Mammary epithelial cell (primary cell): ENCODE data around the gene TUBGCP2.

Experiments
- EZH2 ChIP-seq: IDR thresholded peaks from 2 replicates; pipeline ENCODE4 v1.6.1; 2012; ENCODE audit warnings: low read length, inconsistent platforms, borderline replicate concordance
- TF ChIP-seq, protein P1 (sequence below), 2 donors: IDR thresholded peaks in 1 of 2; conservative IDR thresholded peaks in 1 of 2; 2 replicates each; pipeline ENCODE4 v1.5.1; 2011 to 2012; ENCODE audit warnings: inconsistent platforms in 2 of 2, low read length in 2 of 2, mild to moderate bottlenecking in 2 of 2, control low read depth in 1 of 2, low read depth in 1 of 2; ENCODE audit not compliant: insufficient read depth in 1 of 2; ENCODE audit errors: extremely low read depth in 1 of 2

DNA sequence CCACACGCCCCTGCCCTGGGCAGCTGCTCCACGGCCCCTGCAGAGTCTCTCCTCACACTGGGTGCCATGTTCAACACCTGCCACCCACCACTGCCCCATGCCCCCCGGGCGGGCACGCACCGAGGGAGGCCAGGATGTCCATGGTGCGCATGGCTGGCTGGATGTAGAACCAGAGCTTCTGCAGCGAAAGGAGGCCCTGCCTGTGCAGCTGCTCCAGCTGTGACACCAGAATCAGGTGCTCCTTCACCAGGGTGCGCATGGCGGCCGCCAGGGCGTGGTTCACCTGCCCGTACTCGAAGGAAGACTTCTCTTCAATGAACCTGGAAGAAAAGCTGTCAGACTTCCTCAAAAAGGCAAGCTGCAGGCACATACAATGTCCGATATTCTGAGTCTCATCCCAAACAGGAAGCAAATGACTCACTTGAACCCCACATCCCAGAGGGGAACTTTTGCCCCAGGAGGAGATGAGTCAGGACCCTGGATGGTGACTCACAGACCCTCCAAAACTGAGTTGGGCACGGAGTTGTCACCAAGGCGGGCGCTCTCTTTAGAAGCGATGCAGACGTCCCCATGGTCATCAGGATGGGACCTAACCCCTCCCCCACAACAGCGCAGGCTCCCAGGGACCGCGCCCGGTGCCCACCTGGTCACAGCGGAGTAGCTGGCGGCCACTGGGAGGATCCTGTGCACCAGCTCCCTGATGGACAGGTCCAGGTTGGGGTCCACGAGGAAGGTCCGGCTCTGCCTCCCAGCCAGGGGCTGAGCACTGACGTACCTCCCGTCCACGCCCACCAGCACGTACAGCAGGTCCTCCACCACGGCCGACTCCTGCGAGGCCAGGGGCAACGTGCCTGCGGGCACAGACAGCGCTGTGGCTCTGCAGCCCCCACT, 15.5 kb downstream of the TUBGCP2 start:
- TF ChIP-seq, protein P1, sequence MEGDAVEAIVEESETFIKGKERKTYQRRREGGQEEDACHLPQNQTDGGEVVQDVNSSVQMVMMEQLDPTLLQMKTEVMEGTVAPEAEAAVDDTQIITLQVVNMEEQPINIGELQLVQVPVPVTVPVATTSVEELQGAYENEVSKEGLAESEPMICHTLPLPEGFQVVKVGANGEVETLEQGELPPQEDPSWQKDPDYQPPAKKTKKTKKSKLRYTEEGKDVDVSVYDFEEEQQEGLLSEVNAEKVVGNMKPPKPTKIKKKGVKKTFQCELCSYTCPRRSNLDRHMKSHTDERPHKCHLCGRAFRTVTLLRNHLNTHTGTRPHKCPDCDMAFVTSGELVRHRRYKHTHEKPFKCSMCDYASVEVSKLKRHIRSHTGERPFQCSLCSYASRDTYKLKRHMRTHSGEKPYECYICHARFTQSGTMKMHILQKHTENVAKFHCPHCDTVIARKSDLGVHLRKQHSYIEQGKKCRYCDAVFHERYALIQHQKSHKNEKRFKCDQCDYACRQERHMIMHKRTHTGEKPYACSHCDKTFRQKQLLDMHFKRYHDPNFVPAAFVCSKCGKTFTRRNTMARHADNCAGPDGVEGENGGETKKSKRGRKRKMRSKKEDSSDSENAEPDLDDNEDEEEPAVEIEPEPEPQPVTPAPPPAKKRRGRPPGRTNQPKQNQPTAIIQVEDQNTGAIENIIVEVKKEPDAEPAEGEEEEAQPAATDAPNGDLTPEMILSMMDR (conservative IDR thresholded peaks at IDR 0.05 in 1 of 2, IDR thresholded peaks at IDR 0.05 in 1 of 2; ENCODE audit: extremely low read depth in 1 of 2, insufficient read depth in 1 of 2, low read depth in 1 of 2, low read length in 2 of 2): no peak
- TF ChIP-seq EZH2: no peak
